Superior temporal gyrus (tissue), 1 donor: ENCODE results near the gene SFSWAP.
A peak's percentile ranks its signal among the peaks of the same experiment; 100 is the strongest.
"Not testable (repeated sequence)": the region's sequence is repeated elsewhere in the genome, so short reads cannot be mapped to it uniquely, and the experiment has no call there.

Experiments
- DNase-seq: peaks from one replicate; pipeline ENCODE4 v3.0.0-alpha.2; 2016; ENCODE audit errors: extremely low spot score

Gene SFSWAP

DNA sequence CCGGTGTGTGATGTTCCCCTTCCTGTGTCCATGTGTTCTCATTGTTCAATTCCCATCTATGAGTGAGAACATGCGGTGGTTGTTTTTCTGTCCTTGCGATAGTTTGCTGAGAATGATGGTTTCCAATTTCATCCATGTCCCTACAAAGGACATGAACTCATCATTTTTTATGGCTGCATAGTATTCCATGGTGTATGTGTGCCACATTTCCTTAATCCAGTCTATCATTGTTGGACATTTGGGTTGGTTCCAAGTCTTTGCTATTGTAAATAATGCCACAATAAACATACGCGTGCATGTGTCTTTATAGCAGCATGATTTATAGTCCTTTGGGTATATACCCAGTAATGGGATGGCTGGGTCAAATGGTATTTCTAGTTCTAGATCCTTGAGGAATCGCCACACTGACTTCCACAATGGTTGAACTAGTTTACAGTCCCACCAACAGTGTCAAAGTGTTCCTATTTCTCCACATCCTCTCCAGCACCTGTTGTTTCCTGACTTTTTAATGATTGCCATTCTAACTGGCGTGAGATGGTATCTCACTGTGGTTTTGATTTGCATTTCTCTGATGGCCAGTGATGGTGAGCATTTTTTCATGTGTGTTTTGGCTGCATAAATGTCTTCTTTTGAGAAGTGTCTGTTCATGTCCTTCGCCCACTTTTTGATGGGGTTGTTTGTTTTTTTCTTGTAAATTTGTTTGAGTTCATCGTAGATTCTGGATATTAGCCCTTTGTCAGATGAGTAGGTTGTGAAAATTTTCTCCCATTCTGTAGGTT is 98.8 kb downstream of the SFSWAP start:
- not testable (repeated sequence) for DNase-seq

DNA sequence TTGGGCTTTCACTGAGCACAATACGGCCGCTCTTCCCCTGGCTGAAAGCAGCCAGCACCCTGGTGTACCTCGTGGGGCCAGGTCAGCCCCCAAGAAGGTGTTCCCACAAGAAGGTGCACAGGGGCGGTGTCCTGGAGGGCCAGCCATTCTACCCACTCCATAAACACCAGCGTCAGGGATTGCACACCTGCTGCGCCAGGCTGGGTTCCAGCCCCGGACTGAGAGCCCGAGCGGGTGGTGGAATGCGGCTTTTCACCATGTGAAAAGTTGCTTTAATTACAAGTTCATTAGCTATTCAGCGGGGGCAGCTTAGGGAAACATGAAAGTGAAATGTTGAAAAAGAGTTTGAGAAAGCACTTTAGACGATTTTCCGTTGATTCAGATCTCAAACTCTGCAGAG is 99.8 kb downstream of the SFSWAP start:
- no peak for DNase-seq

DNA sequence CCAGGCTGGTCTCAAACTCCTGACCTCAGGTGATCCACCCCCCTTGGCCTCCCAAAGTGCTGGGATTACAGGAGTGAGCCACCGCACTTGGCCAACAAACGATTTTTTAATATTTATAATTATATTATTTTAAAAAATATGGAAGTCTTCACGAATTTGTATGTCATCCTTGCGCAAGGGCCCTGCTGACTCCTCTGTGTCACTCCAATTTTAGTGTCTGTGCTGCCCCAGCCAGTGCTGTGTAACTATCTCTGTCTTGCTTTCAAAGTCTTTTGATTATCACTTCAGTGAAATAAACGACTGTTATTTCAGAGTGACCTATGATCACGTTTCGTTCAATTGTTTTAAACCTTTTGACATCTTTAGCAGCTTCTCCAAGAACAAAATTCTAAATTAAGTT is 104.2 kb downstream of the SFSWAP start:
- no peak for DNase-seq

DNA sequence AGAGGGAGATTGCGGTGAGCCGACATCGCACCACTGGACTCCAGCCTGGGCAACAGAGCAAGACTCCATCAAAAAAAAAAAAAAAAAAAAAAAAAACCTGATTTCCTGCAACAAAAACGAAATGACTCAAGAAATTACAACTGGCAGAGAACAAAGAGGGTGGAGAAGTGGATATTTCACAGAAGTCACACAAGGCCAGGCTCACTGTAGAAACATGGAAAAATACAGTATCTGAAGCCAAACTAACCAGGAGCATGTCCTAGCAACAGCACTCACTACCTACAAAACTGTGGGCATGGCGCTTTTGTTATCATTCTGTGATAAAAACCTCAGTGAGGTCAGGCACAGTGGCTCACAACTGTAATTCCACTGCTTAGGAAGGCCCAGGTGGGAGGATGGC is 105.6 kb downstream of the SFSWAP start:
- DNase-seq = no peak

DNA sequence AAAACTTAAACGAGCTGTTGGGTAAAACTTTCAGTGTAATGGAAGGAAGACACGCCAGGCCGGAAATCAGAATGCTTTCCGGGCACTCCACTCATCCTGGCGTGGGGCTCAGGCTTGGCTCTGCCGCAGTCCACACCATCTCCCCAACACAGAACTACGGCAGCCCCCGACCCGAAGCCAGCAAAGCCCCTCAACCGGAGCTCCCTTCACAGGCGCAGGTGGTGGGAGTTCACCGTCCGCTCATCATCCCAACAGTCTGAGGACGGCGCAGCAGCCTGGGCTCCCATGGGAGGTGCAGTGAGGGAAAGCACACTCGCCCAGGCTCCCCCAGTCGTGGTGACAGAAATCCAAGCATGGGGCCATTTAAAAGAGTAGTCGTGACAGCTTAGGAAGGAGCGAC is 106.4 kb downstream of the SFSWAP start:
- DNase-seq = no peak

DNA sequence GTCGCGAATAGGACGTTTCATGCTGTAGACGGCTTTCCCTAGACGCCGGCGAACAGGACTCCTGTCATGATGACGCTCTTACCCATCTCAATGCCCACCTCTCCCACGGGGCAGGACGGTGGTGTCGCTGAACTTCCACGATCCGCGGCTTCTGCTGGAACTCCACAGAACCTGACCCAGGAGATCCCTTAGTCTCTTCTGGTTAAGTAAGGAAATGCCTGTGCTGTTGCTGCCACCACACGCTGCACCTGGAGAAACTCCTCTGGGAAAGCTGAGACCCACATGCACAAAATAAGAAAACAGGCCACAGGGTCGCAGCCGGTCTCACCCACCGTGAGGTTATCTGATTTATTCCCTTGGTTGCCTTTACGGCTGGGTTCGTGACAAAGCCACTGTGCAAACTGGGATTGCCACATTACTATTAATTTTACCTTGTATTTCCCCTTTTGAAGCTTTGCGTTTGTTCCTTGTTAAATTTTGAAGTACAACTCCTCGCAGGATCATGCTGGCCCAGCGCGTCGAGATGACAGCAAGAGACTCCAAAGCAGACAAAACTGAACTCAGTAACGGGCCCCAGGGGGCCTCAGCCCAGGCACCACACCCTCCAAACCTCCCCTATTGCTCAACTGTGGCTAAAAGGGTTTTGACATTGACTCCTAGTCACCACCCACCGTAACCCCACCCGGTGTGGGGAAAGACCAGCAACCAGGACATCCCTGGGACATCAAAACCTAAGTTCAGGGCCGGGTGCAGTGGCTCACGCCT is 108.1 kb downstream of the SFSWAP start:
- no peak for DNase-seq

DNA sequence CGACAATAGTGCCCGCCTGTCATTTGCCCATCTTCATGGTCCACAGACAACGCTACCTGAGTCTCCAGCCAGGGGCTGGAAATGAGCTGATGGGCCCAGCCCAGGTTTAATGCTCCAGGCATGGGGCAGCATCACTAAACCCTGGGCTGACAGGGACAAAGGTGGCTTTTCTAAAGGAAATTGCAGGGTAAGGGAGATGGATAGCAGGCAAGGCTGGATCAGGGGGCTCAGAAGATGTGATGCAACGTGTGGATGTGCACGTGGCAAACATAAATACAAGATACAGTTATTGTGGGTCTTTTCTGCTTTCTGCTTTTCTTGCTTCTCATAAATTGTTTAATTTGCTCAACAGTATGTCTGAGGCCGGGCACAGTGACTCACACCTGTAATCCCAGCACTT is 113.6 kb downstream of the SFSWAP start:
- no peak for DNase-seq

DNA sequence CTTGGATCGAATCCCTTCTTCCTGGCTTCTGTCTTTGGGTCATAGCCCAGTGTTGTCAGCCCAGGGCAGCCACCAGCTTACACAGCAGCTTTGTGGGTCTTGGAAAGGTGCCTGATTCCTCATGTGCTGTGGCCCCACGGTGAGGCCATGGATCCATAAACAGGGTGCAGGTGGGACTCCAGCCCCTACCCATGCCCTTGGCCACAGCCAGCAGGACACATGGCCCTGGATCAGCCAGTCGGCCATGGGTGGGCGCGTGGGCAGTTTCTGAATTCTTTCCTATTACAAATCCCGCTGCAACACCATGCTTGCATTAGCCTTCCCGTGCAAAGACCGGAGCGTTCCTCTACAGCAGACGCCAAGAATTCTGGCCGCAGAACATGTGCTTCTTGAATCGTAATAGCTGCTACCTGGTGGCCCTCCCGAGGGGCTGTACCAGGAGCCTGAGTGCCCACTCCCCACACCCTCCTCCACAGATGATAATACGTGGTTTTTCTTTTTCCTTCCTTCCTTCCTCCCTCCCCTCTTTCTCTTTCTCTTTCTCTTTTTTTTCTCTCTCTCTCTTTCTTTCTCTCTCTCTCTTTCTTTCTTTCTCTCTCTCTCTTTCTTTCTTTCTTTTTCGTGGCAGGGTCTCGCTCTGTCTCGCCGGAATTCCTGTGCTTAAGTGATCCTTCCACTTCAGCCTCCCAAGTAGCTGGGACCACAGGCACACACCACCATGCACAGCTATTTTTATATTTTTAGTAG is 114.4 kb downstream of the SFSWAP start:
- peak; percentile 30 for DNase-seq

DNA sequence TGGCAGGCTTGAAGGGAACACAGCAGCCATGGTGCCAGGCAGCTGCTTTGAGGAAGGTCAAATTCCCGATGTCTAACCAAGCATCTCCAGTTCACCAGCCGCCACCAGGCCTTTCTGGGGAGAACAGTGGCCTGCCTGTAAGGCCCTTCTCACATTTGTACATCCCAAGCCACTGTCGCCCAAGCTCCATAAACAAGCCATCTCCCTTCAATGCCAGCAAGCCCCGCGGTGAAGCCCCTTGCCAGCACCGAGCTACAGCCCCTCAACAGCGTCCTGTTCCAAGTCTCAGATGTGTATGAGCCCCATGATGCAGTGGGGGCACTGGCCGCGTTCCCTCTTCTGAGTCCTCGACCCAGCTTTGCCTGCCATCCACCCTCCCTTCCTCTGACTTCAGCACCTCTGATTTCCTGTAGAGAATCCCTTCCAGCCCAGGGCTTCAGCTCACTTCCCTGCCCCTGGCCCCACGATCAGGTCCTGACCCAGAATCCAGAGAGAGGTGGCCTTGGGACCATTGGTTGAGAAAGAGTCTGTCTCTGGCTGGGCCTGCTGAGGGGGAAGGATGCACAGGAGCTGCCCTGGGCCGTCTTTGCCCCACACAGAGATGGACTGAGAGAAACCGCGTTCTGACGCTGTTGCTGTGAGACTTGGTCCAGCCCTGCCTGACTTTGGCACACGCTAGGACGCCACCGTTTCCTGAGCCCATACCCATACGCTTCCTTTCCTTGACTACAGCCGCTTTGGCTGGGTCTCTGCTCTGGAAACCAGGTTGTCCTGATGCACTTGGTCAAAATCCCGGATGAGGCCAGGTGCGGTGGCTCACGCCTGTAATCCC is 115.4 kb downstream of the SFSWAP start:
- no peak for DNase-seq

DNA sequence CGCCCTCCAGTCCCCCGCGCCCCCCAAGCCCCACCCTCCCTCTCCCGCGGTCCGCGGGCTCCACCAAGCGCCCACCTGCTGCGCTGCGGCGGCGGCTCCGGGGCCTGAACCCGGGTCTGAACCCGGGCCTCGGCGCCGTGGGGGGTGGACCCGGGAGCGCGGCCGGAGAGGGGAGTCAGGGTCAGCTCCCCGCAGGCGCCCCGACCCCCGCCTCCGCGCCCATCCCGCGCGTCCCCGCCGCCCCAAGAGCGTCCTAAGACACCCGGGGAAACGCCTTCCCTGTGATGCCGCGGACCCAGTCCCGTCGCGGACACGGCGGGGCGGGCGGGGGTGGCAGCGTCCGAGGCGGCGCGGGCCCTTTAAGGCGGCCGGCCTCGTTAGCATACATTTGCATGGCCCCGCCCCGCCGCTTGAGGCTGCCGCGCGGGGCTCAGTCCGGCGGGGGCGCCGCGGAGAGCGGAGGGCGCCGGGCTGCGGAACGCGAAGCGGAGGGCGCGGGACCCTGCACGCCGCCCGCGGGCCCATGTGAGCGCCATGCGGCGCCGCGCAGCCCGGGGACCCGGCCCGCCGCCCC is 117.2 kb downstream of the SFSWAP start, which contains the start of gene MMP17:
Gene MMP17 (plus strand): TSS at position 433 of the 574 bp plus-strand sequence. CDS start 102 bp downstream, at position 535.
- DNase-seq = peak; percentile 31

DNA sequence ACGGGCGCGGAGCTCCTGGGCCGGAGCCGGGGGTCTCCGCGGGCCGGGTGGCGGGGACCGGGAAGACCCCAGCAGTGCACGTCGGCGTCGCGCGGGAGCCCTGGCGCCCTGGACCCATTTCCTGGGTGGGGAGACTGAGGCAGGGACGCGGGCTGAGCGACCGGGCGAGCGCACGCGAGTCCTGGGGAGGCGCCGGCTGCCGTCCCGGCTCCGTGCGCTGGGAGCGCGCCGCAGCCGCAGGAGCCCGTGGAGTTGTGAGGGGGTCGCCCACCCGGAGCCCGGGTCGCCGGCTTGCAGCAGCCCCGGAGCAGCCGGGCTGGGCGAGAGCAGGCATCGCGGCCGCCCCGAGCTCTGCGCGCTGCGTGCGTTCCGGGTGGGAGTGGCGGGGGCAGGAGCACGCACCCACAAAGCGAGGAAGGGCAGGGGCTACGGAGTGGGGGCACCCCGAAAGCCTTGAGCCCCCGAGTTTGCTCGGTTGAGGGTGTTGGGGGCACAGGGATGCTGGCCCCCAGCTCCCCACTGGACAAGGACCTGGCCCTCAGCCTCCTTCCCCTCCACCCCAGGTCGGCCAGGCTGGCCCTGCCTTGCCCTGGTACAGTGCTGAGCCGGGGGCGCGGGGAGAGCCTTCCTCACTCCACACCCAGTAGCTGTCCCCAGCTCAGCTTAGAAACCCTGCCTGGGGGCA is 117.9 kb downstream of the SFSWAP start:
- no peak for DNase-seq

DNA sequence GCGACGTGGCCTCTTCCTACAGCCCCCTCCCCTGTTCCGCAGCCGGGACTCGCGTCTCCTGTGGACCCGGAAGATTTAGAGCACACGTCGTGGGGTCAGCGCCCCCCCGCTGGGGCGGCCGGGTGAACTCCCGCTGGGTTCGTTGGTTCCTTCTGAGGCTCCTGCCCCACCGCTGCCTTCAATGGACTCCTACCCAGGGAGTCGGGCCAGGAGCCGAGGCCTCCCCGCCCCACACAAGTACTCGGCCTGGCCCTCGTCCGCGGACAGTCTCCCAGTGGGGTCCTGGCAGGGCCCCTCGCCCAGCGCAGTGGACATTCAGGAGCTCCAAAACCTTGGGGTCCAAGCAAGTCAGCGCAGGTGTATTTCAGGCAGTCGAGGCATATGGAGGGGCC is 118.5 kb downstream of the SFSWAP start:
- no peak for DNase-seq

DNA sequence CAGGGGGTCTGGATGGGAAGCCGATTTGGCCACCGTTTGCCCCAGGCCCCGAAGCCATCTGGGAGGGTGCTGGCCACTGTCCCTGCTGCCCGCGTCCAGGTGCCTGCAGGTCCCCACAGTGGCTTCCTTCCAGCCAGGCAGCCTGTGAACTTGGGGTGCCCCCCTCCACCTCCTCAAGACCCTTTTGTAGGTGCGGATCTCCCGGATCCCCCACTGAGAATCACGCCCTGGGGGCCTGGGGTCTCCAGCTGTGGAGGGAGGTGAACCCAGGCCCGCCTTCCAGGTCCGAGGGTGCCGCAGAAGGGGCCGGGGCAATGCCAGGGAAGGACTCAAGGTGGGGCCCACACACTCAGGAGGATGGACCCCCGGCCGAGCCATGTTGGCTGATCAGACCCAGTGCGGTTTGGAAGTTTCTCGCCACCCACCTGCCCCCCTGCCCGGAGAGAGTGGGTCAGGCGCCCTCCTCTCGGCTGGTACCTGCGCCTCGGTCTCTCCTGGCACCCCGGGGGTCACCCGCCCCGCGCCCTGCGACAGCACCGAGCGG is 119.0 kb downstream of the SFSWAP start:
- DNase-seq = no peak

DNA sequence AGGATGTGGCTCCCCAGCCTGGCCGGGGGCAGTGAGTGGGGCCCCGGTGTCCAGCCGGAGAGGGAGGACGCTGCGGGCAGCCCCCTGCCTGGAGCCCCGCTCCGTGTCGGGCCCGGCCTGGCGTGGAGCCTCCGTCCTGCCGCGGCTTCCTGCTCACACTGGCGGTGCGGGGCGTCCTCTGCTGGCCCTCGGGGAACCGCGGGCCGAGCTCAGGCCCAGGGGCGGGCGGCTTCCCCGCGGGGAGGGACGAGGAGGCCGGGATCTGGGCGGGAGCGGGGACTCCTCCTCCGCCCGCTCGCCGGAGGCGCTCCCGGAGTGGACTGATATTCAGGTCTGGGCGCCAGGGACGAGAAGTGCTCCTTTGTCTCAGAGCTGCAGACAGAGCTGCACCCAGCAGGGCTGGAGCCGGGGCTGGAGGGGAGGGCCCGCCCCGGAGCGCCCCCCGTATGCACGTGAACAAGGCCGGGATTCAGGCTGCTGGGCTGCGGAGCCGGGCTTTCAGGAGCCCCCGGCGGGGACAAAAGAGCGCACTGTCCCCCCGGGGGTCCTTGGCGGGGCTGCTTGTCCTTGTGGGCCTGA is 119.5 kb downstream of the SFSWAP start:
- DNase-seq = peak; percentile 81

DNA sequence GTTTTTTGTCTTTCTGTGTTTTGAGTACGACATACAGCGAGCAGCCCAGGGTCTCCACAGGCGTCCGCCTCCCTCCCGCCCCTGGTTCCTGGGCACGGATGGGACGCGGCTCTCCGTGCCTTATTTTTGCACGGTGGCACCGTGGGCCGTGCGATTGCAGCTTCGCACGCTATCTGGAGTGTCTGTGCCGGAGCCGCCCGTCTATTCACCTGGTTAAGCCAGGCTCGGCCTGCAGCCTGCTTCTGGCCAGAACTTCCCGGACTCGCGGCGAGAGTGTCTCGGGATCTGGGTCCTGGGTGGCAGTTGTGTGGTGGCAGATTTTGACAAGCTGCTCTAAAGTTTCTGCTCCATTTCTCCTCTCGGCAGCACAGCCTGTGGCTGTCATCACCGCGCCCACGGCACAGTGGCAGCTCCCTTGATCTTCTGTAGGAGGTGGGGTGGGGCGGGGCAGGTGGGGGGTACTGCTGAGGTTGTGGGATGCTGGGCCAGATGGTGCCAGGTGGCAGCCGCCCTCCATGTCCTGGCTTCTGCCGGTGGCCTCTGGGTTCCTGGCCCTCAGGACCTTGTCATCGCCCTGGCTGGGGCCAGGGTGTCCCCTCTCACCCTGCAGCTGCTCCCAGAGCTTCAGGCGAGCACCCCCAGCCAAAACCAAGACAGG is 120.2 kb downstream of the SFSWAP start:
- no peak for DNase-seq

DNA sequence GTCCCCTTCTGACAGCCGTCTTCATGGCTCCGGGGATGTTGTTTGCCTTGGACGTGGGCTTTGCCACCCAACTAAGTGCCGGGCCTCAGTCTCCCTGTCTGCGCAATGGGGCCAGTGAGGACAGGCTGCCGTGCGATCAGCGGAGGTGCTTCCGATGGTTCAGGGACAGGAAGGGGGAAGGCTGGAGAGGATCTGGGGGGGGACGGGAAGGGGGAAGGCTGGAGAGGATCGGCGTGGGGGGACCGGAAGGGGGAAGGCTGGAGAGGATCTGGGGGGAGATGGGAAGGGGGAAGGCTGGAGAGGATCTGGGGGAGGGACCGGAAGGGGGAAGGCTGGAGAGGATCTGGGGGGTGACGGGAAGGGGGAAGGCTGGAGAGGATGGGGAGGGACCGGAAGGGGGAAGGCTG is 120.7 kb downstream of the SFSWAP start:
- no peak for DNase-seq

DNA sequence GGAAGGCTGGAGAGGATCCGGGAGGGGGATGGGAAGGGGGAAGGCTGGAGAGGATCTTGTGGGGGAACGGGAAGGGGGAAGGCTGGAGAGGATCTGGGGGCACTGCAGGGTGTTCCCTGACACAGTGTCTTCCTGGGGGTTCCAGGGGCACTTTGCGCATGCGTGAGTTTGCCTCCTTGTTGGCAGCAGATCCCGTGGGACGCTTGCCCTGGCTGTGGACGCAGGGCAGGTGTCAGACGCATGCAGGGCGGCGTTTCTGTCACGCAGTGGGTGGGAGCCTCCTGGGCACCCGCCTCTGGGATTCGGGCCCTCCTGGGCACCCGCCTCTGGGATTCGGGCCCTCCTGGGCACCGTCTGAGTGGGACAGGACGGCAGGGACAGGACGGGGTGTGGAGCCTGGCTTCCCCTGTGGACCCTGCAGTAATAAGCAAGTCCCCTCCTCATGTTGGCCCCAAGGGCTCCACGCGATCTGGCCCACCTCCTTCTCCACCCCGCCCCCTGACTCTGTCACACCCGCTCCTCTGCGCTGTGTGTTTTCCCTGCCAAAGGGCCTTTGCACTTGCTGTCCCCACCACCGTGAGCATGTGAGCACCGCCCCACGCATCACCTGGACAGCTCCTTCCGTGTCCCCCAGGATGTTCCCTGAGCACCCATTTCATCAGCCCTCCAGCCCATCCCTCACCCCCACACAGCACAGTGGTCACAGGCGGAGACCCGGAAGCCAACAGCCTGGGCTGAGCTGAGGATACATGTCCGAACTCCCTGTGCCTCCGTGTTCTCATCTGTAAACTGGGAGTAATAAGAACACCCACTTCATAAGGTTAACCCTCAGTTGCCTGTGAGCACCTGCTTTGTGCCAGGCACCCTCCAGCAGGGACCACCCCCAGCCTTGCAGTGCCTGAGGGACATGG is 121.7 kb downstream of the SFSWAP start:
- peak; percentile 35 for DNase-seq

DNA sequence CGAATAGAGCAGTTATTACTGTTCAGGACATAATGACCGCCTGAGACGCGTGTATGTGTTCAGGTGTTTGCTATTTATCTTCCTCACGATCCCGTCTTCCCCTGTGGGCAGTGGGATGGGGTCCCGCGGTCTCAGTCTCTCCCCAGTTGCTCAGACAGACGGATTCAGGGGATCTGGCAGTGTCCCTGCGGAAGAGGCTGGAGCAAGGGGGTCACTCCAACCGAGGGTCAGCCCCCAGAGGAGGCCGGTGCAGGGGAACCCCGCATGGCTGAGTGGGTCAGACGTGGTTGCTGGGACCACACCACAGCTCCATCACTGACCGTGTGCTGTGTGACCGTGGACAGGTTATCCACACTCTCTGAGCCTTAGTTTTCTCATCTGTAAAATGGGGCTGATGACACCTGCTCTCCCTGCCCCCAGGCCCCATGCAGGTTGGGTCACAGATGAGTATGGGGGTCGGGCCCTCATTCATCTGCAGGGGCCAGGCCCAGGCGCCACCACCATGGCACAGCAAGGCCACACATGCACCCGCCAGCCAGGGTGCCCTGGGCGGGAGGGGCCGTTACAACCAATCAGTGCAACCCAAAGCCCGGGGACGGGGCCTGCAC is 122.5 kb downstream of the SFSWAP start:
- no peak for DNase-seq
